Neural cell (in vitro differentiated cells): ENCODE data around the gene E2F4. TPM values are rescaled to one million over a fixed set of nuclear protein-coding genes. Genes with fewer than 3 reads are reported as not detected.

Experiments
- H2AFZ ChIP-seq: fragments of 200-600, 300-800 bp; sonication (generic), shearing (Covaris generic); 2 replicates; pipeline ENCODE4 v1.6.0; 2014; ENCODE audit warnings: low read depth, mild to moderate bottlenecking, antibody characterized with exemption, low read length, moderate library complexity
- H3F3A ChIP-seq: fragments of 200-600 bp; shearing (Covaris generic); 2 replicates; pipeline ENCODE4 v1.6.1; 2016; ENCODE audit warnings: mild to moderate bottlenecking, moderate library complexity, mixed read lengths, antibody characterized with exemption, low read length; ENCODE audit not compliant: insufficient read depth, poor library complexity, severe bottlenecking
- H3K27ac ChIP-seq: fragments of 200-600, 300-800 bp; sonication (generic), shearing (Covaris generic); 2 replicates; pipeline ENCODE4 v1.5.1; 2014; ENCODE audit warnings: mild to moderate bottlenecking, low read length, moderate library complexity
- H3K27me3 ChIP-seq: fragments of 300-800, 200-600 bp; sonication (generic), shearing (Covaris generic); 2 replicates; pipeline ENCODE4 v1.6.0; 2014; ENCODE audit warnings: mild to moderate bottlenecking, low read depth, low read length, moderate library complexity; ENCODE audit not compliant: insufficient read depth
- H3K36me3 ChIP-seq: fragments of 300-800, 200-600 bp; sonication (generic), shearing (Covaris generic); 2 replicates; pipeline ENCODE4 v1.5.1; 2014; ENCODE audit warnings: mild to moderate bottlenecking, antibody characterized with exemption, low read length, moderate library complexity; ENCODE audit not compliant: insufficient read depth
- H3K4me2 ChIP-seq: fragments of 300-800, 200-600 bp; sonication (generic), shearing (Covaris generic); 2 replicates; pipeline ENCODE4 v1.6.0; 2014; ENCODE audit warnings: mild to moderate bottlenecking, low read length
- H3K4me3 ChIP-seq: fragments of 300-800, 200-600 bp; sonication (generic), shearing (Covaris generic); 2 replicates; pipeline ENCODE4 v1.5.1; 2014; ENCODE audit warnings: mild to moderate bottlenecking, low read length, moderate library complexity
- H3K79me2 ChIP-seq: fragments of 200-600 bp; shearing (Covaris generic); replicated peaks from 2 replicates; pipeline ENCODE4 v1.6.0; 2014; ENCODE audit warnings: mild to moderate bottlenecking, low read length, moderate library complexity; ENCODE audit not compliant: insufficient read depth
- H3K9ac ChIP-seq: fragments of 300-800, 200-600 bp; sonication (generic), shearing (Covaris generic); 2 replicates; pipeline ENCODE4 v1.6.1; 2016; ENCODE audit warnings: mild to moderate bottlenecking, low read length, mixed read lengths
- H3K9me2 ChIP-seq: fragments of 200-600 bp; shearing (Covaris generic); 2 replicates; pipeline ENCODE4 v1.6.1; 2016; ENCODE audit warnings: mild to moderate bottlenecking, low read length, mixed read lengths; ENCODE audit not compliant: insufficient read depth
- H3K9me3 ChIP-seq: fragments of 200-600, 300-800 bp; sonication (generic), shearing (Covaris generic); 2 replicates; pipeline ENCODE4 v1.6.1; 2016; ENCODE audit warnings: mild to moderate bottlenecking, mixed run types, low read length, moderate library complexity, mixed read lengths
- H4K20me1 ChIP-seq: fragments of 200-600 bp; shearing (Covaris generic); 2 replicates; pipeline ENCODE4 v1.6.1; 2016; ENCODE audit warnings: mild to moderate bottlenecking, mixed run types; ENCODE audit not compliant: insufficient read depth
- EP300 ChIP-seq: fragments of 450-650 bp; conservative IDR thresholded peaks from 2 replicates; pipeline ENCODE4 v1.6.1; 2014; ENCODE audit warnings: antibody characterized with exemption, mild to moderate bottlenecking, moderate library complexity; ENCODE audit not compliant: poor library complexity, severe bottlenecking
- EZH2 ChIP-seq: fragments of 200-600, 300-800 bp; shearing (Covaris generic), sonication (generic); IDR thresholded peaks from 2 replicates; pipeline ENCODE4 v1.6.1; 2014; ENCODE audit warnings: antibody characterized with exemption, low read length, borderline replicate concordance, mild to moderate bottlenecking; ENCODE audit not compliant: insufficient read depth, poor library complexity, severe bottlenecking
- MXI1 ChIP-seq: fragments of 450-650 bp; conservative IDR thresholded peaks from 2 replicates; pipeline ENCODE4 v1.6.1; 2014; ENCODE audit warnings: antibody characterized with exemption, mild to moderate bottlenecking; ENCODE audit not compliant: poor library complexity, severe bottlenecking
- POLR2AphosphoS5 ChIP-seq: IDR thresholded peaks from 2 replicates; pipeline ENCODE4 v1.6.1; 2012
- RAD21 ChIP-seq: fragments of 450-650 bp; conservative IDR thresholded peaks from 2 replicates; pipeline ENCODE4 v1.6.1; 2014; ENCODE audit warnings: antibody characterized with exemption, mild to moderate bottlenecking, moderate library complexity
- REST ChIP-seq: IDR thresholded peaks from 2 replicates; pipeline ENCODE4 v1.6.1; 2012; ENCODE audit warnings: borderline replicate concordance
- SMC3 ChIP-seq: fragments of 450-650 bp; conservative IDR thresholded peaks from 2 replicates; pipeline ENCODE4 v1.6.1; 2014; ENCODE audit warnings: antibody characterized with exemption, mild to moderate bottlenecking, moderate library complexity; ENCODE audit not compliant: poor library complexity
- TAF1 ChIP-seq: IDR thresholded peaks from 2 replicates; pipeline ENCODE4 v1.6.1; 2012; ENCODE audit warnings: low read depth
- polyA plus RNA-seq: library from polyadenylated mRNA; depleted of rRNA; stranded (reverse); fragments of >200 nt; gene quantifications from 2 replicates; pipeline ENCODE4 v1.2.3, GENCODE V29; 2014
- TF ChIP-seq, protein P1 (sequence below): fragments of 450-650 bp; IDR thresholded peaks from 2 replicates; pipeline ENCODE4 v1.5.1; 2014; ENCODE audit warnings: antibody characterized with exemption, mild to moderate bottlenecking, moderate library complexity; ENCODE audit not compliant: poor library complexity, severe bottlenecking

The E2F4 gene
- polyA plus RNA-seq, 1 donor from 2014 or later: 112 TPM

DNA sequence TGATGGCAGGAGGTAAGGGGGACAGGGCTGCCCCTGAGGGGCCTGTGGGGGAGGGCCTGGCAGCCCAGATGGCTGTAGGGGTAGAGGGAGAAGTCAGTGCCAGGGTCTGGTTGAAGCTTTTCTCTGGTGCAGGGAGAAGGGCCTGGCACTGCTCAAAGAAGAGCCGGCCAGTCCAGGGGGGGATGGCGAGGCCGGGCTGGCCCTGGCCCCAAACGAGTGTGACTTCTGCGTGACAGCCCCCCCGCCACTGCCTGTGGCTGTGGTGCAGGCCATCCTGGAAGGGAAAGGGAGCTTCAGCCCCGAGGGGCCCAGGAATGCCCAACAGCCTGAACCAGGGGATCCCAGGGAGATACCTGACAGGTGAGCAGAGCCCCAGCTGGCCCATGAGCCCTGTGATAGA is 24.4 kb upstream of the E2F4 start:
- no peaks in the 10 kb centered on the region for H3K9me3 ChIP-seq
- peaks cover 94% of the 10 kb centered on the region for H3K27me3 ChIP-seq
- no peak overlapping the region for H3K4me2 ChIP-seq
- TF ChIP-seq REST (no peak), POLR2AphosphoS5 (no peak), SMC3 (no peak), EP300 (no peak), TAF1 (no peak), EZH2 (no peak), MXI1 (no peak), RAD21 (no peak)
- TF ChIP-seq, protein P1, sequence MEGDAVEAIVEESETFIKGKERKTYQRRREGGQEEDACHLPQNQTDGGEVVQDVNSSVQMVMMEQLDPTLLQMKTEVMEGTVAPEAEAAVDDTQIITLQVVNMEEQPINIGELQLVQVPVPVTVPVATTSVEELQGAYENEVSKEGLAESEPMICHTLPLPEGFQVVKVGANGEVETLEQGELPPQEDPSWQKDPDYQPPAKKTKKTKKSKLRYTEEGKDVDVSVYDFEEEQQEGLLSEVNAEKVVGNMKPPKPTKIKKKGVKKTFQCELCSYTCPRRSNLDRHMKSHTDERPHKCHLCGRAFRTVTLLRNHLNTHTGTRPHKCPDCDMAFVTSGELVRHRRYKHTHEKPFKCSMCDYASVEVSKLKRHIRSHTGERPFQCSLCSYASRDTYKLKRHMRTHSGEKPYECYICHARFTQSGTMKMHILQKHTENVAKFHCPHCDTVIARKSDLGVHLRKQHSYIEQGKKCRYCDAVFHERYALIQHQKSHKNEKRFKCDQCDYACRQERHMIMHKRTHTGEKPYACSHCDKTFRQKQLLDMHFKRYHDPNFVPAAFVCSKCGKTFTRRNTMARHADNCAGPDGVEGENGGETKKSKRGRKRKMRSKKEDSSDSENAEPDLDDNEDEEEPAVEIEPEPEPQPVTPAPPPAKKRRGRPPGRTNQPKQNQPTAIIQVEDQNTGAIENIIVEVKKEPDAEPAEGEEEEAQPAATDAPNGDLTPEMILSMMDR: no peak
- no peak overlapping the region for H3K27ac ChIP-seq
- H3K9me2 ChIP-seq: no peaks in the 10 kb centered on the region
- H3K4me3 ChIP-seq: no peak overlapping the region
- H3K36me3 ChIP-seq: no peaks in the 10 kb centered on the region
- H3K9ac ChIP-seq: no peak overlapping the region
- no peaks in the 10 kb centered on the region for H4K20me1 ChIP-seq
- H3K79me2 ChIP-seq: no peaks in the 10 kb centered on the region
- no peak overlapping the region for H2AFZ ChIP-seq
- no peaks in the 10 kb centered on the region for H3F3A ChIP-seq

GRCh38 chr16:67169011-67169451 is 22.9 kb upstream of the E2F4 start:
- Histone ChIP-seq H3K4me2 (no peak overlapping the region), H3K79me2 (no peaks in the 10 kb centered on the region), H3F3A (no peaks in the 10 kb centered on the region), H3K4me3 (no peak overlapping the region), H3K9ac (no peak overlapping the region), H3K9me2 (no peaks in the 10 kb centered on the region), H4K20me1 (peaks cover 4% of the 10 kb centered on the region), H3K27ac (no peak overlapping the region), H2AFZ (no peak overlapping the region), H3K9me3 (no peaks in the 10 kb centered on the region), H3K36me3 (no peaks in the 10 kb centered on the region), H3K27me3 (peaks cover 94% of the 10 kb centered on the region)
- TF ChIP-seq EZH2 (no peak), REST (no peak), MXI1 (no peak), POLR2AphosphoS5 (no peak), SMC3 (no peak), RAD21 (no peak), EP300 (no peak), TAF1 (no peak)
- TF ChIP-seq, protein P1: no peak
